BE2C (cell line): ENCODE measurements around the gene ZNF775.
"Not testable (repeated sequence)": the region's sequence is repeated elsewhere in the genome, so short reads cannot be mapped to it uniquely, and the experiment has no call there.

Experiments used
- DNase-seq: peaks from one replicate; pipeline ENCODE4 v3.0.0-alpha.2; 2020
- H3K27me3 ChIP-seq: fragments of 250-450 bp; sonication (Bioruptor Pico); 2 replicates; pipeline ENCODE4 v1.5.1; 2020; ENCODE audit warnings: mild to moderate bottlenecking
- H3K36me3 ChIP-seq: fragments of 250-450 bp; sonication (Bioruptor Pico); 2 replicates; pipeline ENCODE4 v1.5.1; 2020; ENCODE audit warnings: mild to moderate bottlenecking
- H3K4me1 ChIP-seq: fragments of 250-450 bp; sonication (Bioruptor Pico); 2 replicates; pipeline ENCODE4 v1.5.1; 2020
- H3K4me3 ChIP-seq: 2 replicates; pipeline ENCODE4 v1.5.1; 2011; ENCODE audit warnings: low read depth, low read length
- H3K9me3 ChIP-seq: fragments of 250-450 bp; sonication (Bioruptor Pico); 2 replicates; pipeline ENCODE4 v1.5.1; 2020
- TF ChIP-seq, protein P1 (sequence below): IDR thresholded peaks from 2 replicates; pipeline ENCODE4 v1.5.1; 2012; ENCODE audit warnings: mild to moderate bottlenecking, low read depth, low read length

The ZNF775 gene

DNA sequence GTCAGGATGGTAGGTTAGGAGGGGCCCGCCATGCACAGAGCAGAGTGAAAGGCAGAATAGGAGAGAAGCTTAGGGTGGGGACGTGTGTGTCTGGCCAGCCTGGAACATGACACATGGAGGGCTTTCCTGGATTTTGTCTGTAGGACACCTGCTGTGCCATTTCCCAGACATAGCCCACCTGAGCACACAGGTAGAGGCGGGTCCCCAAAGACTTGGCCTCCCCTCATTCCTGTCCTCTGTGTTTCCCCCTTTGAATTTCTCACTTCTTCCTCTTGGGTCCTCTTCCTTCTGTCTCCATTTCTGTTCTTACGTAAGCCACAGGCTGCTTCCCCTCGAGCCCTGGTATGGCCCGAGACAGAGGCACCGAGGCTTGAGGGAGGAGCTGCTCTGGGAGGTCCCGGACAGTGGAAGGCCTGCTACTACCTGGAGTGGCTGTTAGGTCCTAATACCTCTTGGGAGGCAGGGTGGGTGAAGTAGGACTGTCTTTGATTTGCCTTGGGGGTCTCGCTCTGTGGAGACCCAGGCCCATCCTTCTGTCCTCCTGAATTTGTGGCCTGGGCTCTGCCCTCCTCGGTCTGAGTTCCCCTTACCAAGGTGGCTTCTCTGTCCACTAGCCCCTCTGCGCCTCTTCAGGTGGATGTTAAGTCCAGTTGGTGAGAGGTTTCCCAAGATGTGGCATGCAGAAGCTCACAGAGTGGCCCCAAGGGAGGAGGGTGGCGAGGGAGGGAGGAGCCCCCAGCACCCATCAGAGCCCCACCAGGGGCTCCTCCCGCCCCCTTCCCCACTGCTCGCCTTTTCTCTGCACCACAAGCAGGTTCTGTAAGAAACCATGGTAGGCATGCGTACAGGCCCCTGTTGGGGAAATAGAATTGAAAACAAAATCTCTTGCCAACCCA is 5.5 kb downstream of the ZNF775 start:
- no peaks in the 10 kb centered on the region for H3K9me3 ChIP-seq
- no peak overlapping the region for H3K4me3 ChIP-seq
- H3K36me3 ChIP-seq = peaks cover 3% of the 10 kb centered on the region; the same call in 1 of the 2 replicates
- TF ChIP-seq, protein P1, sequence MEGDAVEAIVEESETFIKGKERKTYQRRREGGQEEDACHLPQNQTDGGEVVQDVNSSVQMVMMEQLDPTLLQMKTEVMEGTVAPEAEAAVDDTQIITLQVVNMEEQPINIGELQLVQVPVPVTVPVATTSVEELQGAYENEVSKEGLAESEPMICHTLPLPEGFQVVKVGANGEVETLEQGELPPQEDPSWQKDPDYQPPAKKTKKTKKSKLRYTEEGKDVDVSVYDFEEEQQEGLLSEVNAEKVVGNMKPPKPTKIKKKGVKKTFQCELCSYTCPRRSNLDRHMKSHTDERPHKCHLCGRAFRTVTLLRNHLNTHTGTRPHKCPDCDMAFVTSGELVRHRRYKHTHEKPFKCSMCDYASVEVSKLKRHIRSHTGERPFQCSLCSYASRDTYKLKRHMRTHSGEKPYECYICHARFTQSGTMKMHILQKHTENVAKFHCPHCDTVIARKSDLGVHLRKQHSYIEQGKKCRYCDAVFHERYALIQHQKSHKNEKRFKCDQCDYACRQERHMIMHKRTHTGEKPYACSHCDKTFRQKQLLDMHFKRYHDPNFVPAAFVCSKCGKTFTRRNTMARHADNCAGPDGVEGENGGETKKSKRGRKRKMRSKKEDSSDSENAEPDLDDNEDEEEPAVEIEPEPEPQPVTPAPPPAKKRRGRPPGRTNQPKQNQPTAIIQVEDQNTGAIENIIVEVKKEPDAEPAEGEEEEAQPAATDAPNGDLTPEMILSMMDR = no peak
- no peak for DNase-seq
- H3K4me1 ChIP-seq = peaks cover 13% of the 10 kb centered on the region
- no peaks in the 10 kb centered on the region for H3K27me3 ChIP-seq

DNA sequence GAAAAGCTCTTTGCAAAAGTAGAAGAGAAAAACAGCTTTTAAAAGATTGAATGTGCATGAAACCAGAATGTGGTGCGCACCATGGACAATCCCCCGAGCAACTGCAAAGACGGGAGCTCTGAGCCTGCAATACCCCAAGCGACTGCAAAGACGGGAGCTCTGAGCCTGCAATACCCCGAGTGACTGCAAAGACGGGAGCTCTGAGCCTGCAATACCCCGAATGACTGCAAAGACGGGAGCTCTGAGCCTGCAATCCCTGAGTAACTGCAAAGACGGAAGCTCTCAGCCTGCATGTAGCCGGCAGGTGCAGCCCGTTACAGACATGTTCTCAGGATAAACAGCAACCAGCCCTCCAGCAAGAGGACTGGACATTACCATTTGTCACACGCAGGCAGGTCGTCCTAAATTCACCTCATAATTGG is 6.2 kb downstream of the ZNF775 start:
- no peaks in the 10 kb centered on the region for H3K9me3 ChIP-seq
- peaks cover 13% of the 10 kb centered on the region for H3K4me1 ChIP-seq
- no peaks in the 10 kb centered on the region for H3K27me3 ChIP-seq
- H3K36me3 ChIP-seq = peaks cover 3% of the 10 kb centered on the region; the same call in 1 of the 2 replicates
- no peak overlapping the region for H3K4me3 ChIP-seq
- DNase-seq = no peak
- TF ChIP-seq, protein P1 = no peak

DNA sequence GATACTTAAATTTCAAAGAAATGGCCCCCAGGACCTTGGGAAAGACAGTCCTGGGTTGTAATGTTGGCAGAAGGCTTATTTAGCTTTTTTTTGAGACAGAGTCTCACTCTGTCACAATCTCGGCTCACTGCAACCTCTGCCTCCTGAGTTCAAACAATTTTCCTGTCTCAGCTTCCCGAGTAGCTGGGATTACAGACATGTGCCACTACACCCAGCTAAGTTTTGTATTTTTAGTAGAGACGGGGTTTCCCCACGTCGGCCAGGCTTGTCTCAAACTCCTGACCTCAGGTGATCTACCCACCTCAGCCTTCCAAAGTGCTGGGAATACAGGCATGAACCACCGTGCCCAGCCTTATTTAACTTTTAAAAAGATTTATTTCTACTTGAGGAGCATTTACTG is 6.8 kb downstream of the ZNF775 start:
- H3K4me3 ChIP-seq = not testable (repeated sequence)
- H3K4me1 ChIP-seq = peaks cover 13% of the 10 kb centered on the region

DNA sequence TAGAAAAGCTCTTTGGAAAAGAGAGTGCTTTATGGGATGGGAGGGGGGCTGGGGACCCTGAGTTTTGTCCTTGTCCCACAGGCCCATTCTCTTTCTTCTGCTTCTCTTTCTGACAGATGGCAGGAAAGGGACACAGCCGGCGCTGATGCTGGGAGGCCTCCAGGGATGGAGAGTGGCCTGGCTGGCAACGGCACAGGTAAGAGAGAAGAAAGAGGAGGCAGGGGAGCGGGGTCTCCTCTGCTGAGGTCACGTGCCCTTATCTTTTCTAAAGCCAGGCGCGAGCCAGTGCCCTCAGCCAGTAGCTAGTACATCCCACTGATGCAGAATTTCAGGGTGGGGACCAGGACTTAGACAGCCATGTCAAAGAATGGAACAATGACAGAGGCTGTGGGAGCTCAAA is 9.2 kb downstream of the ZNF775 start:
- H3K36me3 ChIP-seq = peaks cover 3% of the 10 kb centered on the region; the same call in 1 of the 2 replicates
- no peaks in the 10 kb centered on the region for H3K9me3 ChIP-seq
- no peaks in the 10 kb centered on the region for H3K27me3 ChIP-seq
- H3K4me3 ChIP-seq = no peak overlapping the region
- TF ChIP-seq, protein P1 = no peak
- no peak for DNase-seq
- H3K4me1 ChIP-seq = peaks cover 13% of the 10 kb centered on the region

More for the DNA sequence above, 6.8 kb downstream of the ZNF775 start:
- DNase-seq, H3K9me3 ChIP-seq, H3K36me3 ChIP-seq, H3K27me3 ChIP-seq: not testable (repeated sequence)

DNA sequence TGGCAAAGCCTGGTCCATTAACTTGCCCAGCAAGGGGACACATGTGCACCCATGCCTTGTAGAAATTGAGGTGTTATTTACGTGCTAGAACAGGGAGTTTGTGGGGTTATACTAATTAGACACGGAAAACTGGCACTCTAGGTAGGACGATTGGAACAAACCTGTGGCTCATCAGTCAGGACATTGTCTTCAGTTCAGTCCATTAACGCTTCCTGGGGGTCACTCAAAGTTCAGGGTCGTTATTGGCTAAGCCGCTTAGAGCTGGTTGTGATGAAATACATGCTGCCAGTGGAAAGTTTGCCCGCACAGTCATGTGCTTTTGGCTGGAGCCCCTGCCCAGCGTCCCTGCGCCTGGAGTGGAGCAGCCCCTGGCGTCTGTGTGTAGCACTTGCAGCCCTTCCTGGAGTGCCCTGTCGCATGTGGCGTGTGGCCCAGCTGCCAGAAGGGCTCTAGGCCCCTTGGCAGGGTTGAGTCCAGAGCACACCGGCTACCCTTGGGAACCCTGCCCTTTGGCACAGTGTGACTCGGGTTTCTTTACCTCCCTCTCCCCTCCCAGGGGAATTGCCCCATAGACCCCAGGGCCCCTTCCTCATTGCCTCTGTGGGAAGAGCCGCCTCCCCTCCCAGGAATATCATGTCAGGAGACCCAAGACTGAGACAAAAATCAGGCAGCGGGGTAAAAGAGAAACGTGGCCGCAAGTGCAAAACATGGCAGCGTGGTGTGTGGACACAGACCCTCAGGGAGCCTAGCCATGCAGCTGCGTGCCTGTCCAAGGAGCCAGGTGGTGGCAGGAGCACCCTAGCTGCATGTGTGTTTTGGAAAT is 9.8 kb downstream of the ZNF775 start:
- Histone ChIP-seq H3K9me3 (no peaks in the 10 kb centered on the region), H3K4me1 (peaks cover 9% of the 10 kb centered on the region), H3K27me3 (no peaks in the 10 kb centered on the region), H3K36me3 (peaks cover 3% of the 10 kb centered on the region; the same call in 1 of the 2 replicates), H3K4me3 (no peak overlapping the region)
- TF ChIP-seq, protein P1 = peak; percentile 92
- peak; percentile 90 for DNase-seq

DNA sequence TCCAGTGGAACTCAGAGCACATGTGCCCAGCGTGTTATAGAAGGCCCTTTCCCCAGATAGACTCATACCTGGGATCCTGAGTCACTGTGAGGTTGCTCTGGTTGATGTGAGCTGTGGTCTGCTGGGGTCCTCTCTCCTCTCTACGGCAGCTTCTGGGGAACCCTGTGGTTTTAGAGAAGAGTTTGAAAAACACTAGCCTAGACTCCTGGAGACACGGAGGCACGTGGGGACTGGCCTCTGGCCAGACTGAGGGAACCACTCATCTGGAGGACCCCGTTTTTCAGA is 10.3 kb downstream of the ZNF775 start:
- TF ChIP-seq, protein P1 = no peak
- Histone ChIP-seq H3K9me3 (no peaks in the 10 kb centered on the region), H3K4me3 (no peak overlapping the region), H3K4me1 (peaks cover 9% of the 10 kb centered on the region), H3K27me3 (no peaks in the 10 kb centered on the region), H3K36me3 (peaks cover 3% of the 10 kb centered on the region; the same call in 1 of the 2 replicates)
- no peak for DNase-seq
